HG03095 (cell line): Measurements from ENCODE around the gene PLA2R1.
"Not testable (repeated sequence)": the region's sequence is repeated elsewhere in the genome, so short reads cannot be mapped to it uniquely, and the experiment has no call there.

ENCODE experiments used
- ATAC-seq: cut with Tn5 transposase; IDR thresholded peaks from one replicate; pipeline ENCODE4 v1.9.1; 2021; ENCODE audit warnings: moderate library complexity; ENCODE audit not compliant: unreplicated experiment

The PLA2R1 gene

DNA sequence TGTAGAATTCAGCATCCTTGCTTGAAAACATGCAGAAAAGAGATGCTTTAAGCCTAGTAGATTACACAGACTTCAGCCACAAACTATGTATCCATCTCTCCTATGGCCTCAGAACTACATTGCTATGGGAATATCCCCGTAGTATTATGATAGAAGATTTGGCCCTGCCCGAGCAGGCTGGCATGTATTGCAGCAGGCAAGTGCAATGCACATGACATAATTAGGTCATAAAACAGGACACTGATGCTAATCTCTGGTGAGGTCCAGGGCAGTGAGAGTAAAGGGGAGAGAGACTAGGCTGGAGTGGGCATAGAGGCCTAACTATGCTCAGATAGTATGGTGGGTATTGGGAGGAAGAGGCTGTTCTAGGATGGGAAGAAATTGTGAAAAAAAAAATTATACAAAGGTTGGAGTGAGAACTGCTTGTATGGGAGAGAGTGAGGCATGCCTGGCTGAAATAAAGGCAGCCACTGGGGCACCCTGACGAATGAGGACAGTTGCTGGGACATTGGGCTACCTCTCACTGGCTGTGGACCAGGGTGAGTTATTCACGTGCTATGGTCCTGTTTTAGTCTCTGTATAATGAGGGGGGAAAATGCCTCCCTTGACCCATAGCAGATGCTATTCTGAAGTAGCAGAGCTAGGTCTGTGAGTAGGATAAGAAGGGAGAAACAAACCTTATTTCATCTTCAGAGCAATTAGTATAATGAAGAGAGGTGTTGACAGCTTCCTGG lies 1.6 kb upstream of the PLA2R1 start:
- ATAC-seq = no peak

DNA sequence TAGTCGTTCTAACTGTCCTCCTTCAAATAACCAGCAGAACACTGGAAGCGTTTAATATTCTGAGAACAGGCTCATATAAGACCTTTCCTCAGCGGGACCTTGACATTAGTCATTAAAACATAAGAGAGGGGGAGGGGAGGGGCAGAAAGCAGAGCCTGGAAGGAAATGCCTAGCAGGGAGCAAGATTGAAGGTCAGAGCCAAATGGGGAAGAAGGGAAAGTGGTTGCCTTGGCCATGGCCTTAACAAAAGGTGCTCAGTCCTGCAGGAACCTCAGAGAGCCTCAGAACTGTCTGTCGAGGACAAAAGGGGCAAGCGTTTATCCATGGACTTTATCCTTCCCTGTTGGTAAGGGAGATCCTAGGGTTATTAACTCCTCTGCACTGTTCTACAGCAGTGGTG lies 856 bp upstream of the PLA2R1 start:
- ATAC-seq = no peak

DNA sequence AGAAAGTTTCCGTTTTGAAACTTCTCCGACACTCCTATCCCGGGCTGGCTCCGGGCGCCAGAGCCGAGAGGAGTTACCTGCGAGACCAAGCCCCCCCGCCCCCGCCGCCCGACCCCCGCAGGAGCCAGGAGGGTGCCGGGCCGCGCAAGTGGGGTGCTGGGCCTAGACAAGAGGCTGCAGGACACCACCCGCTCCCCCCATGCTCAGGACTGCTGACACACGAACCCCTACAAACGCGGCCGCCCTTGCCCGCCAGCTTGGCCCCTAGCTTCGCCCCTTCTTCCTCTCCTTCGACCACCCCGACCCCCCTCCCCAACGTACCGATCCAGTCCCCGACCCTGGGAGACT lies 497 bp downstream of the PLA2R1 start:
- no peak for ATAC-seq

DNA sequence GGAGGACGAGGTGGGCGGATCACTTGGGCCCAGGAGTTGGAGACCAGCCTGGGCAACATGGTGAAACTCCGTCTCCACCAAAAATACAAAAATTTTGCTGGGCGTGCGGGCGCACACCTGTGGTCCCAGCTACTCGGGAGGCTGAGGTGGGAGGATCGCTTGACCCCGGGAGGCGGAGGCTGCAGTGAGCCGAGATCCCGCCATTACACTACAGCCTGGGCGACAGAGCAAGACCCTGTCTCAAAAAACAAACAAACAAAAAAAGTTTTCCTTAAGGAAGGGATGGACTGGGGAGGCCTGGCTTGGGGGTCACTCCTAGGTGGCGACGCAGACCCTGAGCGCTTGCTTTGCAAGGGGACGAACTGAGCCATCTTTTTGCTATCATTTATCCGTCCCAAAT lies 882 bp downstream of the PLA2R1 start:
- ATAC-seq = no peak

GRCh38 chr2:160060297-160060696 lies 2.1 kb downstream of the PLA2R1 start:
- no peak for ATAC-seq

DNA sequence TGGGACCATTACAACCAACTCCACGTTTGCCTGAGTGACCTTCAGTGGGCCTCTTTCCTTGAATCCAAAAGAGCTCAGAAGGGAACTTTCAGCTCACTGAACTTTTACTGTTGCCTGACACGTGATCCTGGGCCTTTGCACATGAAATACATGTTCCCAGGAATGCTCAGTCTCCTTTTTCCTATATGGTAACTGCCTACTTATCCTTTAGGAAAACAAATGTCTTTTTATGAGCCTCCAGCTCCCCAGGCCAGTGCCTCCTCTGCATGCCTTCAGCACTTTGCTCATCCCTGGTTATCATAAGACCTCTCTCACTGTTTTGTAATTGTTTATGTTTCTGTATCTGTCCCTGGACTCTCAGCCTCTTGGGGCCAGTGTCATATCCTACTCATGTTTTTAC lies 5.1 kb downstream of the PLA2R1 start:
- no peak for ATAC-seq

DNA sequence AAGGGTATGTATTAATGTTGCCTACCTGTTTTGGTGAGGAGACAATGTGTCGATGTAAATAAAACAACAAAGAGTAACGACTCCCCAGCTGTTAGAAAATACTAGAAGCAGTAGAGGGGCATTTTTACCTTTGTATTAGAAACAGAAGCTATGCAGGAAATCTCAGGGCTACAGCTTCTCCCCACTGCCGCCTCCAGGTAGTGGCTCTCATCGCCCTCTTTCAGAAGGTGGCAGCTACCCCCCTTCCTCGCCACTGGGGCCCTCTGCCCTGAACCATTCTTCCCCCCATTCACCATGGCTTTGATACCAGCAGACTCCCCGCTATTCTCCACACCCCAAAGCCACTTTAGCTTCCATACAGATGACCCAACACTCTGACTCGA lies 6.7 kb downstream of the PLA2R1 start:
- ATAC-seq = no peak

- ATAC-seq = no peak
Measured at GRCh38 chr2:160054984-160055725, 7.3 kb downstream of the PLA2R1 start.

DNA sequence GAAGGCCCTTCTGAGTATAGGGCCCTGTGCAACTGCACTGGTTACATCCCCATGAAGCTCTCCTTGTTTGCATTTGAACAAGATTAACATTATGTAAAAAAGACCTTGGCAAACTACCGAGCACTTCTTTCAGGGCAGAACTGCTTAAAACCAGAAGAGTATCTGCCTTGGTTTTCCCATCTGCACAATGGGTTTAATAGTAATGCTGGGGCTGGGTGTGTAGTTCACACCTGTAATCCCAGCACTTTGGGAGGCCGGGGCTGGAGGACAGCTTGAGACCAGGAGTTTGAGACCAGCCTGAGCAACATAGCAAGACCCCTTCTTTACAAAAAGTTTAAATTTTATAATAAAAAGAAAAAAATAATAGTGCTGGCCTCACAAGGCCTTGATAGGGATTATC lies 8.5 kb downstream of the PLA2R1 start:
- ATAC-seq = no peak

- ATAC-seq = no peak
Measured at GRCh38 chr2:160052531-160052930, 9.9 kb downstream of the PLA2R1 start.

DNA sequence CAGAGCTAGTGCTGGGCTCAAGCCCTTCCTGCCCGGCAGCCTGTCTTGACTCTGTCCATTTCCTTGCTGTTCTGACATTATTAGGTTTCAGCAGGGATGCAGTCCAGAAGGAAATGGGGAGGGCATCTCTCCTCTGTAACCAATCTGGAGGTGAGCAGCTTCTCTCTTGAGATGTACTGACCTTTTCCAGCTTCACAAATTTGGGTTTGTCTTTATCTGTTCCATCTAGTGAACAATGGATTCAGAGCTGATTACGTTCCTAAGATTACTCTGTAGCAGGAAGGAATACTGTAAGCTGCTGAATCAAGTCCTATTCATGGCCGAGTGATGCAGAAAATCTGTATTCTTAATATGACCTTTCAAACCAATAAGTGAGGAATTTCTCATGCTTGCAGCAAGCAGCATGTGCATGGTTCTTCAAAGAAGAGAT lies 11.0 kb downstream of the PLA2R1 start:
- ATAC-seq = no peak

DNA sequence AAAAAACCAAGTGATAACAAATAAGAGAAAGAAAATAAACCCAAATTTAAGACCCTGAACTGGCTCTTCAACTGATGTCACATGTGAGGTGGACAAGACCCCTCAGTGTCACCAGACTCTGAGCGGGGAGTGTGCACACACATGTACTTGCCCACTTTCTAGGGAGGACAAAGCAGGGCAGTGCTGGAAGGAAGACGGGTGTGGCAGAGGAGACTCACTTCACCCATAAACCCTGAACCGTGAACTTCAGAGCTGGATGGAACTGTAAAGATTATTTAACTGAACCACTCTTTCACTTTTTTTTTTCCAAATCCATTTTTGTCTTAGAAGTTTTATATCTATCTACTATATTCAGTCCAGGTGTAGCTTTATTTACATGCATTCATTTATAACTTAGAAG lies 12.3 kb downstream of the PLA2R1 start:
- ATAC-seq = no peak

DNA sequence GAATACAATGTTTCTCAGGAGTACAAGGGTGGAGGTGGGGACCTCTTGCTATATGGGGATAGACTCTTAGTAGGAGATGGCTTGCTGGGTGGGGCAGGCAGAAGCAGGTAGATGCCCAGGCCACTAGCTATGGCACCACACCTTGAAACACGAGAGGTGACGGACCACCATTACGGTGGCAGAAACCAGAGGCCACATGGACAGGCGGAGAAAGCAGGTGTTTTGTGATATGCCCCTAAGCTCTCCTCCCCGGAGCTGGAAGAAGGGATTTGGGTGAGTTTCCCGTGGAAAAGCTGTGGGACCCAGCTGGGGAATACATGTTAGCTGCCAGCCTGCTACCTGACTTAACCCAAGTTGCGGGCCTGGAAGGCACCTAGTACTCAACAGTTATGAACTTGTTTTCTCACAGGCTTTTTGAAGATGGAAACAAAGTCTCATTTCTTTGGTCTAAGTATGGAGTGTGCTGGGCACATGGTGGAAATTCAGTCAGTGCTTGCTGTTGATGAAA lies 16.7 kb downstream of the PLA2R1 start:
- no peak for ATAC-seq

DNA sequence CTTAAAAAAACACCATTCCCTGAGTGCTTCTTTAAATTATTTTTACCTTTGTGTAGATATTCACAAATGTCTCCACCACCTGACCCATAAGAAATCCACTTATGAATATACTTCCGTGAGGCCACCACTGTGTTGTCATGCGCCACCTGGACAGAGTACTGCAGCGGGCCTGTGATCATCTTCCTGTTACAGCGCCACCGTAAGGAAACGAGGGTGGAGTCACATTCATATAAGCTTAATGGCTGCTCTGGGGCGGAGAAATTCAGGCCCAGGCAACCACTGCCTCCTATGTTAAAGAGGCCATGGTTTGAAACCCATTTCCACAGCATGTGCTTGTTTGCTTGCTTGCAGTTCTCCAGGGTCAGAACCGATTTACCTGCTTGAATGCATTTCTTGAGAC lies 17.7 kb downstream of the PLA2R1 start:
- no peak for ATAC-seq

DNA sequence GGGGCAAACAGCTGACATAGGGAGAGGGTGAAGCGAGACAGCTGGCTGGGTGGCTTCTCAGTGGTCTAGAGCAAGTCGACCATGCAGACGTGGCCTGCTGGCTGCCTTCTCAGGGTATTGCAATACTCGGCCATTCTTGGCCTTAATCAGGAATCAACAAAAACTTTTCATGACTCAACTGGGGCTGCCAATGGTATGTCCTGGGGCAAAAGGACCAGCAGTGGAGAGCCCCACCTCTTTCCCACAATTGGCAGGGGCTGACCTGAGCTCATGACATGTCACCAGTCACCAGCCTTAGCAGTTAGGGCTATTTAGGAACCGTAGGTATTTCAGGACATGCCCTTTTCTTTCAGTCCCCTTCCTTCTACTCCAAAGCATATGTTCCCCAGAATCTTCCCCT lies 19.1 kb downstream of the PLA2R1 start:
- no peak for ATAC-seq

DNA sequence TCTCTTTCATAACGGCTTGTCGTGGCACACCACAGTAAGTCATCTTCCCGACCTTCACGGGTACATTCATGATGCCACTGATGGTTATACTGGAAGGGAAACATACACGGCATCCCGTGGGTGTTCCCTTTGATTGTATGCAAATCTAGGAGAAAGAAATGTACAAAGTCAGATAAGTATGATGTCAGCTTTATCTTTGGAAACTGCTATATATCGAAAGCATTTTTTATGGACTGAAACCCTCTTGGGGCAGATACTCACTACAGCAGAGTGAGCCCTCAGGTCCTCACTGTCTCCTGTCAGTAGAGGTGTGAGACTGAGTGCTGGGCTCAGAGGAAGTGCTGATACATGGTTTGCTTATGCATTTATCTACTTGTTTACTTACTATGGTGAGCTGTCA lies 20.4 kb downstream of the PLA2R1 start:
- ATAC-seq = no peak

GRCh38 chr2:160041091-160041490 lies 21.3 kb downstream of the PLA2R1 start:
- ATAC-seq = no peak

DNA sequence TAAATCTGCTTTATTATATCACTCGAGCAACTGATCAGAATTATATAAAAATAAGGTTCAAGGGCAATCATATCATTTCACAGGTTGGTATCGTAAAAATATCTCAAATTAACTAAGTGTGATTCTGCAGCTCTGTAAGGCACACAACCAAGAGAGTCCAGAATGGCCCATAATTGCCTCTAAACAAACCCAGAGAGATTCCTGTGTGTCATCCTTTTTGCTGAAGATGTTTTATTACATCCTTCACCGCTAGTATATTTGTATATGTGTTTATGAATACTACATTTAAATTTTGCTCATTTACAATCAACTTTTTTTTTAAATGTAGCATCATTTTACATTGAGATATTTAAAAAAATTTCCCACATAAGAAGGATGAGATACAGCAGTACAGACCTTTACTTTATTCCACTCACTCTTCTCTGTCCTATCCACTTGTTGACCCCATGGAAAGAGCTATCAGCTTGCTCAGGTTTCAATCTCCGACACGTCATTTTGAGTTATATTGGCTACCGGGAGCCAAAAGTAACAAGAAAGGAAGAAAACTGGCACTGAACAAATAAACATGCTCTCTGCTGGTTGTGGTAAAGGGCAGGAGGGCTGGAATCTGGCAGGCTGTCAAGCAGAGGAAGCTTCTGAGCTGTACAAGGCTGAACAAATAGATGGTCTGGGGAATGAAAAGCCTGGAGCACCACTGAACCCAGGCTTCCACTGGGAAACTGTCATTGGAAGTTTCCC lies 23.1 kb downstream of the PLA2R1 start:
- no peak for ATAC-seq

- ATAC-seq = not testable (repeated sequence)
Measured at GRCh38 chr2:160038662-160039061, 23.8 kb downstream of the PLA2R1 start.

GRCh38 chr2:160036736-160037135 lies 25.7 kb downstream of the PLA2R1 start:
- ATAC-seq = no peak

DNA sequence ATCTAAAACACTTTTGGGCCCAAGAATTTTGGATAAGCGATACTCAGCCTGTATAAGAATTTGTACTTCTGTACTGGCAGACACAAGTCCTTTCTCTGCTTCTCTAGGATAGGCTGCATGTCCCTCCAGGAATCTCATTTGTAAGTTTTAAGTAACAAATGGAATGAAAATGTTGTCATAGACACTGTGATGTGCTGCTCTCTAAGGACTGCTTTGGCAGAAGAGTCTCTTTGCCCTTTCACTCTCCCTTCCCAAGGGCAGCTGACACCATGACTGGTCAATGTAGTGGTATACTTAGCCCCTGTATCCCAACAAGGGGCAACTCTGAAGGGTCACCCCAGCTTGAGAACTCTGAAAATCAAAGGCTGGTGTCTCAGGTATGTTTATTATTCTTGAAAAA lies 27.3 kb downstream of the PLA2R1 start:
- no peak for ATAC-seq

- ATAC-seq = no peak
Measured at GRCh38 chr2:160034396-160034795, 28.0 kb downstream of the PLA2R1 start.
